GM12873 (cell line): ENCODE measurements around the gene IQCE.

ENCODE experiments used
- TF ChIP-seq, protein P1 (sequence below): IDR thresholded peaks from 2 replicates; pipeline ENCODE4 v1.5.1; 2012; ENCODE audit warnings: low read depth, mild to moderate bottlenecking, moderate library complexity, low read length, control low read depth; ENCODE audit not compliant: insufficient read depth; ENCODE audit errors: missing control alignments

The IQCE gene

GRCh38 chr7:2594599-2594998 is 35.8 kb downstream of the IQCE start:
- TF ChIP-seq, protein P1, sequence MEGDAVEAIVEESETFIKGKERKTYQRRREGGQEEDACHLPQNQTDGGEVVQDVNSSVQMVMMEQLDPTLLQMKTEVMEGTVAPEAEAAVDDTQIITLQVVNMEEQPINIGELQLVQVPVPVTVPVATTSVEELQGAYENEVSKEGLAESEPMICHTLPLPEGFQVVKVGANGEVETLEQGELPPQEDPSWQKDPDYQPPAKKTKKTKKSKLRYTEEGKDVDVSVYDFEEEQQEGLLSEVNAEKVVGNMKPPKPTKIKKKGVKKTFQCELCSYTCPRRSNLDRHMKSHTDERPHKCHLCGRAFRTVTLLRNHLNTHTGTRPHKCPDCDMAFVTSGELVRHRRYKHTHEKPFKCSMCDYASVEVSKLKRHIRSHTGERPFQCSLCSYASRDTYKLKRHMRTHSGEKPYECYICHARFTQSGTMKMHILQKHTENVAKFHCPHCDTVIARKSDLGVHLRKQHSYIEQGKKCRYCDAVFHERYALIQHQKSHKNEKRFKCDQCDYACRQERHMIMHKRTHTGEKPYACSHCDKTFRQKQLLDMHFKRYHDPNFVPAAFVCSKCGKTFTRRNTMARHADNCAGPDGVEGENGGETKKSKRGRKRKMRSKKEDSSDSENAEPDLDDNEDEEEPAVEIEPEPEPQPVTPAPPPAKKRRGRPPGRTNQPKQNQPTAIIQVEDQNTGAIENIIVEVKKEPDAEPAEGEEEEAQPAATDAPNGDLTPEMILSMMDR, result no peak

DNA sequence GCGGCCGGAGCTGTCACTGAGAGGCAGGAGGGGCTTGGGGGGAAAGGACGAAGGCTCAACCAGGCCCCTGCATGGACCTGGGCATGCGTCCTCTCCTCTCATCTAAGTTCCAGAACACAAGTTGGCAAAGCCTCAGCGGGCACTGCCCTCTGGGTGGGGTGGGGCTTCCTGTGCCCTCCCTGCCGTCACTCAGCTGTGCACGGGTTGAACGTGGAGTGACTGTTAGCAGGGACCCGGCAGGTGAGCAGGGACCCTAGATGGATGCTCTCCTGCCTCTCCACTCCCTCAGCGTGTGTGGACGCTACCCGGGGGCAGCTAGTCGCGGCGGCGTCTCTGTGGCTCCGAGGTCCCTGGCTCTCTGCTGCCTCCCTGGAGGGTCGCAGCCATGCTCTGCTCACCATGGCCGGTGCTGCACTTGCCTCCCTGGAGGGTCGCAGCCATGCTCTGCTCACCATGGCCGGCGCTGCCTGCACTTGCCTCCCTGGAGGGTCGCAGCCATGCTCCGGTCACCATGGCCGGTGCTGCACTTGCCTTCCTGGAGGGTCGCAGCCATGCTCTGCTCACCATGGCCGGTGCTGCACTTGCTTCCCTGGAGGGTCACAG is 36.6 kb downstream of the IQCE start:
- TF ChIP-seq, protein P1, result no peak

DNA sequence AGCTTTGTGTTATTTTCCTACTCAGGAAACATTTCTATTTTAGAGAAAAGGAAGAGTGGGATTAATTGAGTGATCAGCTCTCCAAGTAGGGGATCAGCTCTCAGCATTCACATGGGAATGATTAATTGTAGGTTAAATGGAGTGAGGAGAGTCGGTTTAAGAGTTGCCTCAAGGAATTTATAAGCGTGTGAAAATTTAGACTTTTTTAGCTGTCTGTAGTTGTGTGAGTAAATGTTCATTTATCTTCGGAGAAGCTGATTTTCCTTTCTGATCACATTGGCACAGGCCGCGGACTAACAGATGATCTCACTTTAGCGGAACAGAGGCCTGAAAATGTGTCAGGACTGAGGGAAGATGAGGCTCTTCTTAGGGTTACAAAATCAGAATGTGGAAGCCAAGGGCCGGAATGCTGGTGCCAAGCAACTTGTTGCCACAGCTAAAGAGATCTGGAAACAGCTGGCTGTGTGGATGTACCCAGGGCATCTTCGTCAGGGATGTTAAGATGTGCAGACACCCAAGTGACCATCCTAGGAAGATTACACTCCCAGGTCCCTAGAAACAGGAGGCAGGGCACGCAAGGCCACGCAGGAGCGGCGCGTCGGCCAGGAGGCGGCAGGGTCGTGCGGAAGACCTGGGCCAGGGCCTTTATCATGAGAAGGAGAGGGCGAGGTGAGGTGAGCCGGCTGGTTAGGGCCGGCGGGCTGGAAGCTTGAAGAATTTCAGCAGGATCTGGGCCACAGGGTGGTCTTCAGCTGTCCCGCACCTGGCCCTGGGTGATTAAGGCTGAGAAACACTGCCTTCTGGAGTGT is 37.9 kb downstream of the IQCE start:
- TF ChIP-seq, protein P1, result no peak

- TF ChIP-seq, protein P1, result no peak
Measured at GRCh38 chr7:2597273-2597640, 38.5 kb downstream of the IQCE start.

DNA sequence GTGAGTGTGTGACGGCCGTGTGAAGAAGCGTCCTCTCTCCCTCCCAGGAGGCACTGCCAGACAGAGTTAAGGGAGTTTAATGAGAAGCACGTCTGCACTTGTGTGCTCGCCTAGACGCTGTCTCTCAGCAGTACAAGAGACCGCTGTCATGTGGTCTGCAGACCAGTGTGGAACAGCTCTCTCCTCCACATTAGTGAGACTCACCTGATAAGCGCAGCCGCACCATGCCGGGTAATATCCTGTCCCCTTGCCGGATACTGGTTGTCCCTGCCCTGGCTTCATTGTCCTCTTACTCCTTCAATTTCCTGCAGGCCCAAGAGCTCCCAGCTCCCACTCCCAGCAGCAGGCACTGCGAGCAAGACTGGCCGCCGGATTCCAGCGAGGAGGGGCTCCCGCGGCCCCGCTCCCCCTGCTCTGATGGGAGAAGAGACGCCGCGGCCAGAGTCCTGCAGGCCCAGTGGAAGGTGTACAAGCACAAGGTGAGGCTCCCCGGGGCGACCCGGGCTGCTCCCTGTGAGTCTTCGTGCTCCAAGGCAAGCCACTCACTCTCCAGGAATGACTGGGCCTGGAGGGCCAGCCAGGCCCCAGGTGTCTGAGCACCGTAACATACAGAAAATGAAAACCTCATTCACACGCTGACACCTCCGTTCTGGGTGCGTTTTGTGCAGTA is 39.5 kb downstream of the IQCE start:
- TF ChIP-seq, protein P1, result no peak

- TF ChIP-seq, protein P1, result no peak
Measured at GRCh38 chr7:2601065-2601464, 42.3 kb downstream of the IQCE start.

DNA sequence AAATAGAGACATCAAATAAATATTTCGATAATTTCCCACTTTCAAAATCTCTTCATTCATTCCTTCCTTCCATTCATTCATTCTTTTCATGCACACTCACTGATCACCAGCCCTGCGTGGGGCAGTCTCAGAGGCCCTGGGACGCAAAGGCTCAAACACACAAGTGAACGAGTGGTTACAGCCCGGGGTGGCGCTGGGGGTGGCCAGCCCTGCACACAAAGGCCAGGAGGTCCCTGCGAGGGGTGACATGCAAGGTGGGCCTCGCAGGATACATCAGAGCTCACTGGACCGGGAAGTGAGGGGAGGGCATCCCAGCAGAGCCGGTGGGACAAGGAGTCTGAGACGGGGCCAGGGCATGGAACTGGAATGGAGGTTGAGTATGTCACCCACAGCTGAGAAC is 43.1 kb downstream of the IQCE start:
- TF ChIP-seq, protein P1, result no peak
